Measurements from ENCODE around the gene DIRAS3. TPM values are rescaled to one million over a fixed set of nuclear protein-coding genes. Genes with fewer than 3 reads are reported as not detected.
A peak's percentile ranks its signal among the peaks of the same experiment; 100 is the strongest.
"Not testable (repeated sequence)": the region's sequence is repeated elsewhere in the genome, so short reads cannot be mapped to it uniquely, and the experiment has no call there.

The DIRAS3 gene
- total RNA-seq: 2.7 TPM

- DNase-seq (ENCODE audit: low spot score): no peak
Observed at GRCh38 chr1:68049941-68050878, at the start of gene DIRAS3. Gene DIRAS3 (minus strand): TSS chr1:68050627. CDS start chr1:68047297, 3,330 bp downstream.

- no peak for DNase-seq (ENCODE audit: low spot score)
Observed at GRCh38 chr1:68093737-68094136, 43.3 kb upstream of the DIRAS3 start.

- no peak for DNase-seq (ENCODE audit: low spot score)
Observed at GRCh38 chr1:68087184-68087583, 36.8 kb upstream of the DIRAS3 start.

GRCh38 chr1:68085752-68086151 lies 35.3 kb upstream of the DIRAS3 start:
- DNase-seq (ENCODE audit: low spot score): no peak

- no peak for DNase-seq (ENCODE audit: low spot score)
Observed at GRCh38 chr1:68083686-68084085, 33.3 kb upstream of the DIRAS3 start.

- DNase-seq (ENCODE audit: low spot score): no peak
Observed at GRCh38 chr1:68081775-68082283, 31.4 kb upstream of the DIRAS3 start.

GRCh38 chr1:68078647-68079046 lies 28.2 kb upstream of the DIRAS3 start:
- DNase-seq (ENCODE audit: low spot score): no peak

- no peak for DNase-seq (ENCODE audit: low spot score)
Observed at GRCh38 chr1:68074472-68074871, 24.0 kb upstream of the DIRAS3 start.

- DNase-seq (ENCODE audit: low spot score): no peak
Observed at GRCh38 chr1:68065766-68066165, 15.3 kb upstream of the DIRAS3 start.

GRCh38 chr1:68058053-68058452 lies 7.6 kb upstream of the DIRAS3 start:
- not testable (repeated sequence) for DNase-seq (ENCODE audit: low spot score)

- DNase-seq (ENCODE audit: low spot score): no peak
Observed at GRCh38 chr1:68057564-68057963, 7.1 kb upstream of the DIRAS3 start.

- DNase-seq (ENCODE audit: low spot score): no peak
Observed at GRCh38 chr1:68057050-68057449, 6.6 kb upstream of the DIRAS3 start.

GRCh38 chr1:68051475-68051874 lies 1.0 kb upstream of the DIRAS3 start:
- DNase-seq (ENCODE audit: low spot score): peak; percentile 52

GRCh38 chr1:68047659-68048026 lies 2.8 kb downstream of the DIRAS3 start:
- DNase-seq (ENCODE audit: low spot score): no peak

- no peak for DNase-seq (ENCODE audit: low spot score)
Observed at GRCh38 chr1:68046885-68047658, 3.4 kb downstream of the DIRAS3 start.

GRCh38 chr1:68046423-68046822 lies 4.0 kb downstream of the DIRAS3 start:
- no peak for DNase-seq (ENCODE audit: low spot score)

GRCh38 chr1:68045511-68046180 lies 4.8 kb downstream of the DIRAS3 start:
- no peak for DNase-seq (ENCODE audit: low spot score)

- no peak for DNase-seq (ENCODE audit: low spot score)
Observed at GRCh38 chr1:68043443-68044090, 6.9 kb downstream of the DIRAS3 start.

GRCh38 chr1:68036946-68037345 lies 13.5 kb downstream of the DIRAS3 start:
- no peak for DNase-seq (ENCODE audit: low spot score)

- no peak for DNase-seq (ENCODE audit: low spot score)
Observed at GRCh38 chr1:68029444-68029843, 21.0 kb downstream of the DIRAS3 start.

GRCh38 chr1:68028566-68028965 lies 21.9 kb downstream of the DIRAS3 start:
- DNase-seq (ENCODE audit: low spot score): no peak

All from ureter (tissue), 1 donor.